Spleen (tissue), 7 donors: ENCODE measurements around the gene CENPS.

Experiments
- POLR2A ChIP-seq, 3 donors: fragments of 450-650 bp; IDR thresholded peaks; one replicate each; pipeline ENCODE4 v1.5.1; 2017; ENCODE audit warnings: antibody characterized with exemption in 3 of 3, mild to moderate bottlenecking in 1 of 3
- POLR2AphosphoS5 ChIP-seq, 3 donors: sonication (generic); formaldehyde crosslinking; IDR thresholded peaks; one replicate each; pipeline ENCODE4 v1.5.1; 2017; ENCODE audit warnings: antibody characterized with exemption in 3 of 3
- TF ChIP-seq, protein P1 (sequence below), 11 experiments: fragments of 200-600 bp in 7 of 11; fragments of 450-650 bp in 4 of 11; sonication (generic) in 4 of 11; IDR thresholded peaks in 8 of 11; conservative IDR thresholded peaks in 3 of 11; 1 replicate in 7 of 11; 2 replicates in 4 of 11; pipeline versions ENCODE4 v1.4.0 to v1.8.0; 2016 to 2021; ENCODE audit warnings: antibody characterized with exemption in 11 of 11, inconsistent platforms in 4 of 11, mild to moderate bottlenecking in 1 of 11
- donor health status: DM: no; HTN: no; CAD: no; lungs with moderate emphysema.
- donor health status: DM: no; HTN: no; CAD: no.
- donor health status: DM: no; HTN: no; CAD: no.

DNA sequence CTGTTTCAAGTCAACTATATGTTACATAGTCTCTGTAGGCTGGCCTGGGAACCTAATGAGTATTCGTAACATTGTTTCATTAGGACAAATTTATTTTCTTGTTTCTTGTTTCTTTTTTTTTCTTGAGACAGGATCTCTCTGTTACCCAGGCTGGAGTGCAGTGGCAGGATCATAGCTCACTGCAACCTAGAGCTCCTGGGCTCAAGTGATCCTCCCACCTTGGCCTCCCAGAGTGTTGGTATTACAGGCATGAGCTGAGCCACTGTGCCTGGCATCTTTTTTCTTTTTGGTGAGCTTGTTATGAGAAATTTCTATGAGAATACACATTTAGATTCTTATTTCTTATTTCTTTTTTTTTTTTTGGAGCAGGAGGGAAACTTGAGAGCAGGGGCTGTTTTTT is 6.8 kb downstream of the CENPS start:
- TF ChIP-seq, protein P1, sequence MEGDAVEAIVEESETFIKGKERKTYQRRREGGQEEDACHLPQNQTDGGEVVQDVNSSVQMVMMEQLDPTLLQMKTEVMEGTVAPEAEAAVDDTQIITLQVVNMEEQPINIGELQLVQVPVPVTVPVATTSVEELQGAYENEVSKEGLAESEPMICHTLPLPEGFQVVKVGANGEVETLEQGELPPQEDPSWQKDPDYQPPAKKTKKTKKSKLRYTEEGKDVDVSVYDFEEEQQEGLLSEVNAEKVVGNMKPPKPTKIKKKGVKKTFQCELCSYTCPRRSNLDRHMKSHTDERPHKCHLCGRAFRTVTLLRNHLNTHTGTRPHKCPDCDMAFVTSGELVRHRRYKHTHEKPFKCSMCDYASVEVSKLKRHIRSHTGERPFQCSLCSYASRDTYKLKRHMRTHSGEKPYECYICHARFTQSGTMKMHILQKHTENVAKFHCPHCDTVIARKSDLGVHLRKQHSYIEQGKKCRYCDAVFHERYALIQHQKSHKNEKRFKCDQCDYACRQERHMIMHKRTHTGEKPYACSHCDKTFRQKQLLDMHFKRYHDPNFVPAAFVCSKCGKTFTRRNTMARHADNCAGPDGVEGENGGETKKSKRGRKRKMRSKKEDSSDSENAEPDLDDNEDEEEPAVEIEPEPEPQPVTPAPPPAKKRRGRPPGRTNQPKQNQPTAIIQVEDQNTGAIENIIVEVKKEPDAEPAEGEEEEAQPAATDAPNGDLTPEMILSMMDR (IDR thresholded peaks at IDR 0.05 in 8 of 11, conservative IDR thresholded peaks at IDR 0.05 in 3 of 11) = no peak
- TF ChIP-seq POLR2A (IDR thresholded peaks at IDR 0.05) = no peak
- TF ChIP-seq POLR2AphosphoS5 (IDR thresholded peaks at IDR 0.05) = no peak
